ENCODE data around the gene SHMT2.

The SHMT2 gene

GRCh38 chr12:57199191-57199590 lies 30.3 kb upstream of the SHMT2 start:
- Histone ChIP-seq H3K36me3 (ENCODE audit: control insufficient read depth, insufficient read depth, low read length, severe bottlenecking) (peaks cover 99% of the 10 kb centered on the region), H3K9me3 (ENCODE audit: control insufficient read depth, low read length) (no peaks in the 10 kb centered on the region), H3K27me3 (replicated peaks; ENCODE audit: control insufficient read depth, insufficient read depth, low read length) (no peaks in the 10 kb centered on the region), H3K9ac (ENCODE audit: low read length) (no peak overlapping the region), H3K4me3 (ENCODE audit: low read length) (no peak overlapping the region), H3K4me1 (ENCODE audit: control insufficient read depth, insufficient read depth, low read length) (no peaks in the 10 kb centered on the region)
- no peak for DNase-seq (ENCODE audit: low read depth)

GRCh38 chr12:57200497-57200896 lies 29.0 kb upstream of the SHMT2 start:
- Histone ChIP-seq H3K4me1 (ENCODE audit: control insufficient read depth, insufficient read depth, low read length) (no peaks in the 10 kb centered on the region), H3K36me3 (ENCODE audit: control insufficient read depth, insufficient read depth, low read length, severe bottlenecking) (peaks cover 99% of the 10 kb centered on the region), H3K27me3 (replicated peaks; ENCODE audit: control insufficient read depth, insufficient read depth, low read length) (no peaks in the 10 kb centered on the region), H3K9me3 (ENCODE audit: control insufficient read depth, low read length) (no peaks in the 10 kb centered on the region), H3K4me3 (ENCODE audit: low read length) (no peak overlapping the region), H3K9ac (ENCODE audit: low read length) (no peak overlapping the region)
- no peak for DNase-seq (ENCODE audit: low read depth)

- H3K9me3 ChIP-seq (ENCODE audit: control insufficient read depth, low read length), result no peaks in the 10 kb centered on the region
- DNase-seq (ENCODE audit: low read depth), result no peak
- no peak overlapping the region for H3K4me3 ChIP-seq (ENCODE audit: low read length)
- H3K27me3 ChIP-seq (replicated peaks; ENCODE audit: control insufficient read depth, insufficient read depth, low read length), result no peaks in the 10 kb centered on the region
- no peak overlapping the region for H3K9ac ChIP-seq (ENCODE audit: low read length)
- no peaks in the 10 kb centered on the region for H3K4me1 ChIP-seq (ENCODE audit: control insufficient read depth, insufficient read depth, low read length)
- H3K36me3 ChIP-seq (ENCODE audit: control insufficient read depth, insufficient read depth, low read length, severe bottlenecking), result peaks cover 99% of the 10 kb centered on the region
Observed at GRCh38 chr12:57201219-57201618, 28.3 kb upstream of the SHMT2 start.

GRCh38 chr12:57201631-57202030 lies 27.9 kb upstream of the SHMT2 start:
- DNase-seq (ENCODE audit: low read depth), result no peak
- Histone ChIP-seq H3K4me1 (ENCODE audit: control insufficient read depth, insufficient read depth, low read length) (no peaks in the 10 kb centered on the region), H3K4me3 (ENCODE audit: low read length) (no peak overlapping the region), H3K27me3 (replicated peaks; ENCODE audit: control insufficient read depth, insufficient read depth, low read length) (no peaks in the 10 kb centered on the region), H3K36me3 (ENCODE audit: control insufficient read depth, insufficient read depth, low read length, severe bottlenecking) (peaks cover 99% of the 10 kb centered on the region), H3K9ac (ENCODE audit: low read length) (no peak overlapping the region), H3K9me3 (ENCODE audit: control insufficient read depth, low read length) (no peaks in the 10 kb centered on the region)

GRCh38 chr12:57202321-57202720 lies 27.2 kb upstream of the SHMT2 start:
- H3K4me3 ChIP-seq (ENCODE audit: low read length), result no peak overlapping the region
- DNase-seq (ENCODE audit: low read depth), result no peak
- H3K36me3 ChIP-seq (ENCODE audit: control insufficient read depth, insufficient read depth, low read length, severe bottlenecking), result peaks cover 95% of the 10 kb centered on the region
- H3K9ac ChIP-seq (ENCODE audit: low read length), result no peak overlapping the region
- H3K4me1 ChIP-seq (ENCODE audit: control insufficient read depth, insufficient read depth, low read length), result no peaks in the 10 kb centered on the region
- no peaks in the 10 kb centered on the region for H3K9me3 ChIP-seq (ENCODE audit: control insufficient read depth, low read length)
- no peaks in the 10 kb centered on the region for H3K27me3 ChIP-seq (replicated peaks; ENCODE audit: control insufficient read depth, insufficient read depth, low read length)

- DNase-seq (ENCODE audit: low read depth), result no peak
- no peaks in the 10 kb centered on the region for H3K27me3 ChIP-seq (replicated peaks; ENCODE audit: control insufficient read depth, insufficient read depth, low read length)
- H3K9ac ChIP-seq (ENCODE audit: low read length), result no peak overlapping the region
- H3K4me3 ChIP-seq (ENCODE audit: low read length), result no peak overlapping the region
- no peaks in the 10 kb centered on the region for H3K4me1 ChIP-seq (ENCODE audit: control insufficient read depth, insufficient read depth, low read length)
- H3K9me3 ChIP-seq (ENCODE audit: control insufficient read depth, low read length), result no peaks in the 10 kb centered on the region
- peaks cover 95% of the 10 kb centered on the region for H3K36me3 ChIP-seq (ENCODE audit: control insufficient read depth, insufficient read depth, low read length, severe bottlenecking)
Observed at GRCh38 chr12:57203201-57203600, 26.3 kb upstream of the SHMT2 start.

- Histone ChIP-seq H3K36me3 (ENCODE audit: control insufficient read depth, insufficient read depth, low read length, severe bottlenecking) (peaks cover 95% of the 10 kb centered on the region), H3K9me3 (ENCODE audit: control insufficient read depth, low read length) (no peaks in the 10 kb centered on the region), H3K27me3 (replicated peaks; ENCODE audit: control insufficient read depth, insufficient read depth, low read length) (no peaks in the 10 kb centered on the region), H3K9ac (ENCODE audit: low read length) (no peak overlapping the region), H3K4me1 (ENCODE audit: control insufficient read depth, insufficient read depth, low read length) (no peaks in the 10 kb centered on the region), H3K4me3 (ENCODE audit: low read length) (no peak overlapping the region)
- DNase-seq (ENCODE audit: low read depth), result no peak
Observed at GRCh38 chr12:57203791-57204190, 25.7 kb upstream of the SHMT2 start.

GRCh38 chr12:57204454-57204853 lies 25.1 kb upstream of the SHMT2 start:
- Histone ChIP-seq H3K4me1 (ENCODE audit: control insufficient read depth, insufficient read depth, low read length) (no peaks in the 10 kb centered on the region), H3K9me3 (ENCODE audit: control insufficient read depth, low read length) (no peaks in the 10 kb centered on the region), H3K27me3 (replicated peaks; ENCODE audit: control insufficient read depth, insufficient read depth, low read length) (no peaks in the 10 kb centered on the region), H3K9ac (ENCODE audit: low read length) (no peak overlapping the region), H3K36me3 (ENCODE audit: control insufficient read depth, insufficient read depth, low read length, severe bottlenecking) (peaks cover 95% of the 10 kb centered on the region), H3K4me3 (ENCODE audit: low read length) (no peak overlapping the region)
- DNase-seq (ENCODE audit: low read depth), result no peak

GRCh38 chr12:57205186-57205585 lies 24.3 kb upstream of the SHMT2 start:
- Histone ChIP-seq H3K27me3 (replicated peaks; ENCODE audit: control insufficient read depth, insufficient read depth, low read length) (no peaks in the 10 kb centered on the region), H3K4me3 (ENCODE audit: low read length) (no peak overlapping the region), H3K9me3 (ENCODE audit: control insufficient read depth, low read length) (no peaks in the 10 kb centered on the region), H3K9ac (ENCODE audit: low read length) (no peak overlapping the region), H3K36me3 (ENCODE audit: control insufficient read depth, insufficient read depth, low read length, severe bottlenecking) (peaks cover 95% of the 10 kb centered on the region), H3K4me1 (ENCODE audit: control insufficient read depth, insufficient read depth, low read length) (no peaks in the 10 kb centered on the region)
- no peak for DNase-seq (ENCODE audit: low read depth)

GRCh38 chr12:57205931-57206330 lies 23.6 kb upstream of the SHMT2 start:
- Histone ChIP-seq H3K4me1 (ENCODE audit: control insufficient read depth, insufficient read depth, low read length) (no peaks in the 10 kb centered on the region), H3K27me3 (replicated peaks; ENCODE audit: control insufficient read depth, insufficient read depth, low read length) (no peaks in the 10 kb centered on the region), H3K4me3 (ENCODE audit: low read length) (no peak overlapping the region), H3K9me3 (ENCODE audit: control insufficient read depth, low read length) (no peaks in the 10 kb centered on the region), H3K9ac (ENCODE audit: low read length) (no peak overlapping the region), H3K36me3 (ENCODE audit: control insufficient read depth, insufficient read depth, low read length, severe bottlenecking) (peaks cover 95% of the 10 kb centered on the region)
- no peak for DNase-seq (ENCODE audit: low read depth)

GRCh38 chr12:57207731-57208630 lies 21.5 kb upstream of the SHMT2 start:
- H3K4me3 ChIP-seq (ENCODE audit: low read length), result no peak overlapping the region
- no peaks in the 10 kb centered on the region for H3K9me3 ChIP-seq (ENCODE audit: control insufficient read depth, low read length)
- peak overlapping the region; percentile 37 for H3K9ac ChIP-seq (ENCODE audit: low read length)
- no peak for DNase-seq (ENCODE audit: low read depth)
- H3K27me3 ChIP-seq (replicated peaks; ENCODE audit: control insufficient read depth, insufficient read depth, low read length), result no peaks in the 10 kb centered on the region
- H3K4me1 ChIP-seq (ENCODE audit: control insufficient read depth, insufficient read depth, low read length), result peaks cover 10% of the 10 kb centered on the region
- H3K36me3 ChIP-seq (ENCODE audit: control insufficient read depth, insufficient read depth, low read length, severe bottlenecking), result peaks cover 96% of the 10 kb centered on the region
